Colon (tissue), 2 donors: Measurements from ENCODE around the gene CAMKMT.

Source experiments
- FAIRE-seq: peaks from 2 replicates; lab custom pipeline; 2012; peaks lifted over from hg19 to GRCh38; lab: Jason Lieb, UNC
- donor health status: control.
- donor health status: control.

The CAMKMT gene

GRCh38 chr2:44801841-44802776 lies 440.4 kb downstream of the CAMKMT start:
- no peak for FAIRE-seq

GRCh38 chr2:44802777-44803424 lies 441.2 kb downstream of the CAMKMT start:
- no peak for FAIRE-seq

- no peak for FAIRE-seq
These were observed 442.9 kb downstream of the CAMKMT start for GRCh38 chr2:44804406-44805265.

GRCh38 chr2:44805401-44806235 lies 443.9 kb downstream of the CAMKMT start:
- no peak for FAIRE-seq

- no peak for FAIRE-seq
These were observed 445.7 kb downstream of the CAMKMT start for GRCh38 chr2:44807201-44808025.

- FAIRE-seq, result no peak
These were observed 449.3 kb downstream of the CAMKMT start for GRCh38 chr2:44810892-44811530.

GRCh38 chr2:44813165-44813564 lies 451.4 kb downstream of the CAMKMT start:
- FAIRE-seq, result no peak

GRCh38 chr2:44813658-44814057 lies 451.9 kb downstream of the CAMKMT start:
- no peak for FAIRE-seq

- no peak for FAIRE-seq
These were observed 455.5 kb downstream of the CAMKMT start for GRCh38 chr2:44817256-44817655.

- no peak for FAIRE-seq
These were observed 456.1 kb downstream of the CAMKMT start for GRCh38 chr2:44817673-44818335.

- no peak for FAIRE-seq
These were observed 457.3 kb downstream of the CAMKMT start for GRCh38 chr2:44819061-44819460.

- no peak for FAIRE-seq
These were observed 459.8 kb downstream of the CAMKMT start for GRCh38 chr2:44821500-44821899.

GRCh38 chr2:44822174-44822573 lies 460.4 kb downstream of the CAMKMT start:
- FAIRE-seq, result no peak
